ENCODE data around the gene CSRP2.

GRCh38 chr12:76872415-76872814 is 6.4 kb downstream of the CSRP2 start:
- TF ChIP-seq ZNF423 (CRISPR knock-in tag; IDR thresholded peaks at IDR 0.05), result no peak
- TF ChIP-seq SP1 (CRISPR knock-in tag; conservative IDR thresholded peaks at IDR 0.05), result no peak
- TF ChIP-seq FOXJ3 (CRISPR knock-in tag; IDR thresholded peaks at IDR 0.05; ENCODE audit: borderline replicate concordance), result no peak
- no peak for TF ChIP-seq IRF2 (CRISPR knock-in tag; IDR thresholded peaks at IDR 0.05; ENCODE audit: borderline replicate concordance, low read depth)
- no peak for TF ChIP-seq CTCF (IDR thresholded peaks at IDR 0.05)

All from WTC11 (cell line).